T-cell (primary cell): ENCODE data around the gene MAP3K2. TPM values are rescaled to one million over a fixed set of nuclear protein-coding genes. Genes with fewer than 3 reads are reported as not detected.

Source experiments
- ATAC-seq, 4 experiments: fragments of 200-7000 bp in 3 of 4; fragments of 150-1000 bp in 1 of 4; cut with Tn5 transposase; replicated peaks in 1 of 4; 1 replicate in 3 of 4; 2 replicates in 1 of 4; pipeline ENCODE4 v1.10.0; 2021; ENCODE audit warnings: moderate library complexity in 3 of 4, mild to moderate bottlenecking in 2 of 4, moderate number of reproducible peaks in 1 of 4
- CTCF ChIA-PET, 2 donors: fragments of 300-600 bp; sonication (Branson Sonifier 250); formaldehyde crosslinking; loops; one replicate each; lab custom pipeline; 2022; ENCODE audit warnings: antibody characterized with exemption in 2 of 2; lab: Charles Lee
- POLR2A ChIA-PET, 2 donors: fragments of 300-600 bp; sonication (Branson Sonifier 250); formaldehyde crosslinking; loops; one replicate each; lab custom pipeline; 2022; ENCODE audit warnings: antibody characterized with exemption in 2 of 2; lab: Charles Lee
- DNase-seq, 35 experiments: peaks; one replicate each; pipeline versions ENCODE4 v3.0.0 to v3.0.0-alpha.2; 2013 to 2023
- H3K27ac ChIP-seq: one replicate; pipeline ENCODE4 v1.5.1; 2013; ENCODE audit warnings: low read length
- H3K27me3 ChIP-seq, 2 experiments: replicated peaks in 1 of 2; 1 replicate in 1 of 2; 2 replicates in 1 of 2; pipeline versions ENCODE4 v1.6.1 to v1.7.0; 2013; ENCODE audit warnings: low read length in 1 of 2, mixed read lengths in 1 of 2; ENCODE audit not compliant: control insufficient read depth in 2 of 2, insufficient read depth in 2 of 2; ENCODE audit errors: extremely low read depth in 1 of 2
- H3K36me3 ChIP-seq, 2 donors: 1 replicate in 1 of 2; 2 replicates in 1 of 2; pipeline versions ENCODE4 v1.6.1 to v1.7.0; 2013; ENCODE audit warnings: low read length in 1 of 2; ENCODE audit not compliant: control insufficient read depth in 2 of 2, insufficient read depth in 1 of 2; ENCODE audit errors: extremely low read depth in 1 of 2
- H3K4me1 ChIP-seq, 2 experiments: 1 replicate in 1 of 2; 2 replicates in 1 of 2; pipeline versions ENCODE4 v1.6.1 to v1.7.0; 2013; ENCODE audit warnings: low read length in 2 of 2, mixed read lengths in 1 of 2; ENCODE audit not compliant: insufficient read depth in 2 of 2, control insufficient read depth in 1 of 2; ENCODE audit errors: extremely low read depth in 1 of 2
- H3K4me3 ChIP-seq, 2 donors: 1 replicate in 1 of 2; 2 replicates in 1 of 2; pipeline versions ENCODE4 v1.5.1 to v1.7.0; 2013; ENCODE audit warnings: mild to moderate bottlenecking in 2 of 2, low read length in 1 of 2, moderate library complexity in 1 of 2; ENCODE audit not compliant: control insufficient read depth in 1 of 2; ENCODE audit errors: extremely low read depth in 1 of 2
- H3K9me3 ChIP-seq: 2 replicates; pipeline ENCODE4 v1.7.0; 2013
- H3K27ac Mint-ChIP-seq, 2 donors: one replicate each; pipeline ENCODE4 v1.8.0; 2020 to 2021; ENCODE audit warnings: mild to moderate bottlenecking in 2 of 2, mixed read lengths in 2 of 2
- H3K27me3 Mint-ChIP-seq, 2 donors: one replicate each; pipeline ENCODE4 v1.8.0; 2021 to 2022; ENCODE audit warnings: mixed read lengths in 2 of 2
- H3K36me3 Mint-ChIP-seq: one replicate; pipeline ENCODE4 v1.8.0; 2021; ENCODE audit warnings: mixed read lengths
- H3K4me1 Mint-ChIP-seq, 3 donors: one replicate each; pipeline ENCODE4 v1.8.0; 2020 to 2022; ENCODE audit warnings: mixed read lengths in 3 of 3, mild to moderate bottlenecking in 1 of 3
- H3K4me3 Mint-ChIP-seq, 3 donors: one replicate each; pipeline ENCODE4 v1.8.0; 2020 to 2022; ENCODE audit warnings: mild to moderate bottlenecking in 3 of 3, mixed read lengths in 3 of 3, moderate library complexity in 3 of 3
- H3K9me3 Mint-ChIP-seq, 3 donors: one replicate each; pipeline ENCODE4 v1.8.0; 2020 to 2022; ENCODE audit warnings: mixed read lengths in 3 of 3
- WGBS: methylation state at CpG from one replicate; pipeline ENCODE4 v1.1.5; 2013; ENCODE audit warnings: missing lambda C conversion rate; ENCODE audit not compliant: insufficient coverage; 5-methylcytosine and 5-hydroxymethylcytosine counted together
- total RNA-seq, 35 experiments: library from RNA in 6 of 35; stranded (reverse) in 6 of 35; fragments of 120-200 nt in 1 of 35; gene quantifications; one replicate each; pipeline versions ENCODE4 v1.2.1 to v1.2.4 and lab custom pipeline; 2013 to 2026

The MAP3K2 gene
- total RNA-seq, 5 donors from 2014 or later (not counting 1 experiment from before 2014, with no cell fraction given), result 81.6 to 89.1 (median 83.2) TPM

- CTCF ChIA-PET, result no interaction called here
- Histone ChIP-seq H3K9me3 (no peaks in the 10 kb centered on the region), H3K27ac (no peak overlapping the region), H3K36me3 (peaks cover 3 to 12% of the 10 kb centered on the region in 2 donors), H3K4me3 (no peak overlapping the region), H3K4me1 (no peaks in the 10 kb centered on the region), H3K27me3 (no peaks in the 10 kb centered on the region)
- Mint-ChIP-seq H3K9me3 (peaks cover 0 to 4% (median 3%) of the 10 kb centered on the region in 3 donors), H3K4me1 (peaks cover 34 to 44% (median 36%) of the 10 kb centered on the region in 3 donors), H3K27me3 (no peaks in the 10 kb centered on the region), H3K4me3 (no peak overlapping the region), H3K36me3 (peaks cover 30% of the 10 kb centered on the region), H3K27ac (no peak overlapping the region)
- POLR2A ChIA-PET, result no interaction called here
- ATAC-seq, result no peak
- no CpG with 5 or more reads among the region's 2 CpGs for WGBS
- DNase-seq, result no peak
These were observed 44.5 kb downstream of the MAP3K2 start for GRCh38 chr2:127343277-127343676.

GRCh38 chr2:127342101-127342500 is 45.7 kb downstream of the MAP3K2 start:
- Histone ChIP-seq H3K27me3 (no peaks in the 10 kb centered on the region), H3K9me3 (no peaks in the 10 kb centered on the region), H3K4me1 (no peaks in the 10 kb centered on the region), H3K4me3 (no peak overlapping the region), H3K27ac (no peak overlapping the region), H3K36me3 (peaks cover 3 to 17% of the 10 kb centered on the region in 2 donors)
- no peaks in the 10 kb centered on the region for H3K27me3 Mint-ChIP-seq
- DNase-seq (no peak), ATAC-seq (no peak)
- H3K36me3 Mint-ChIP-seq, result peaks cover 35% of the 10 kb centered on the region
- ChIA-PET CTCF (interaction anchor here (0.5 to 0.6 kb wide), 2 partner anchors 255 to 517 kb away, joined by 3 to 8 read pairs; no protein-coding TSS in a partner anchor), POLR2A (no interaction called here)
- H3K9me3 Mint-ChIP-seq, result peaks cover 0 to 4% (median 3%) of the 10 kb centered on the region in 3 donors
- no peak overlapping the region for H3K4me3 Mint-ChIP-seq
- no CpG with 5 or more reads among the region's 1 CpG for WGBS
- no peak overlapping the region for H3K27ac Mint-ChIP-seq
- peaks cover 25 to 32% (median 27%) of the 10 kb centered on the region in 3 donors for H3K4me1 Mint-ChIP-seq

GRCh38 chr2:127332335-127332734 is 55.4 kb downstream of the MAP3K2 start:
- H3K27me3 Mint-ChIP-seq, result no peaks in the 10 kb centered on the region

GRCh38 chr2:127330753-127331152 is 57.0 kb downstream of the MAP3K2 start:
- Histone ChIP-seq H3K36me3 (peaks cover 5 to 39% of the 10 kb centered on the region in 2 donors), H3K27ac (no peak overlapping the region), H3K27me3 (no peaks in the 10 kb centered on the region), H3K4me1 (no peaks in the 10 kb centered on the region), H3K4me3 (no peak overlapping the region), H3K9me3 (no peaks in the 10 kb centered on the region)
- H3K9me3 Mint-ChIP-seq, result no peaks in the 10 kb centered on the region
- no CpG with 5 or more reads among the region's 1 CpG for WGBS
- CTCF ChIA-PET, result no interaction called here
- POLR2A ChIA-PET, result interaction anchor here in 1 of 2 donors (0.6 kb wide), 1 partner anchor 20 kb away, joined by 13 read pairs; no protein-coding TSS in a partner anchor
- ATAC-seq, result no peak
- DNase-seq, result no peak
- H3K36me3 Mint-ChIP-seq, result peaks cover 43% of the 10 kb centered on the region
- H3K4me1 Mint-ChIP-seq, result no peaks in the 10 kb centered on the region
- no peak overlapping the region for H3K27ac Mint-ChIP-seq
- H3K4me3 Mint-ChIP-seq, result no peak overlapping the region
- H3K27me3 Mint-ChIP-seq, result no peaks in the 10 kb centered on the region

More at GRCh38 chr2:127332335-127332734, 55.4 kb downstream of the MAP3K2 start:
- ATAC-seq (no peak), DNase-seq (no peak)
- Histone ChIP-seq H3K4me3 (no peak overlapping the region), H3K27me3 (no peaks in the 10 kb centered on the region), H3K27ac (no peak overlapping the region), H3K4me1 (no peaks in the 10 kb centered on the region), H3K9me3 (no peaks in the 10 kb centered on the region), H3K36me3 (peaks cover 5 to 40% of the 10 kb centered on the region in 2 donors)
- Mint-ChIP-seq H3K9me3 (no peaks in the 10 kb centered on the region), H3K27ac (peak overlapping the region in 1 of 2 donors; percentile 6), H3K36me3 (peaks cover 41% of the 10 kb centered on the region), H3K4me1 (no peaks in the 10 kb centered on the region), H3K4me3 (no peak overlapping the region)
- no CpG with 5 or more reads among the region's 1 CpG for WGBS
- ChIA-PET CTCF (interaction anchor here in 1 of 2 donors (0.6 kb wide), 1 partner anchor 18 kb away, joined by 6 read pairs; no protein-coding TSS in a partner anchor), POLR2A (no interaction called here)

GRCh38 chr2:127326289-127326945 is 61.4 kb downstream of the MAP3K2 start:
- no peak overlapping the region for H3K4me3 Mint-ChIP-seq
- no peaks in the 10 kb centered on the region for H3K27me3 ChIP-seq
- ATAC-seq (no peak), DNase-seq (no peak)
- POLR2A ChIA-PET, result no interaction called here
- WGBS, result no CpG with 5 or more reads among the region's 2 CpGs
- H3K4me1 Mint-ChIP-seq, result no peaks in the 10 kb centered on the region
- H3K9me3 ChIP-seq, result no peaks in the 10 kb centered on the region
- no peaks in the 10 kb centered on the region for H3K27me3 Mint-ChIP-seq
- no peaks in the 10 kb centered on the region for H3K9me3 Mint-ChIP-seq
- no peak overlapping the region for H3K27ac ChIP-seq
- peaks cover 11 to 42% of the 10 kb centered on the region in 2 donors for H3K36me3 ChIP-seq
- CTCF ChIA-PET, result interaction anchor here in 1 of 2 donors (0.8 kb wide), 1 partner anchor 153 kb away, joined by 5 read pairs; no protein-coding TSS in a partner anchor
- no peaks in the 10 kb centered on the region for H3K4me1 ChIP-seq
- H3K27ac Mint-ChIP-seq, result no peak overlapping the region
- no peak overlapping the region for H3K4me3 ChIP-seq
- peaks cover 47% of the 10 kb centered on the region for H3K36me3 Mint-ChIP-seq

GRCh38 chr2:127324635-127325034 is 63.1 kb downstream of the MAP3K2 start:
- ATAC-seq (no peak), DNase-seq (peak in 1 of 35 experiments; percentile 28)
- no peak overlapping the region for H3K27ac Mint-ChIP-seq
- peaks cover 52% of the 10 kb centered on the region for H3K36me3 Mint-ChIP-seq
- no peaks in the 10 kb centered on the region for H3K4me1 ChIP-seq
- ChIA-PET POLR2A (no interaction called here), CTCF (interaction anchor here (1.0 to 1.7 kb wide), 3 partner anchors 13 to 155 kb away, joined by 3 to 10 read pairs (median 3); no protein-coding TSS in a partner anchor)
- no peak overlapping the region for H3K4me3 ChIP-seq
- no peak overlapping the region for H3K27ac ChIP-seq
- no peaks in the 10 kb centered on the region for H3K4me1 Mint-ChIP-seq
- H3K4me3 Mint-ChIP-seq, result no peak overlapping the region
- H3K9me3 Mint-ChIP-seq, result peaks cover 6 to 9% (median 7%) of the 10 kb centered on the region in 3 donors
- no peaks in the 10 kb centered on the region for H3K27me3 ChIP-seq
- no CpG with 5 or more reads among the region's 3 CpGs for WGBS
- peaks cover 2% of the 10 kb centered on the region for H3K9me3 ChIP-seq
- H3K27me3 Mint-ChIP-seq, result no peaks in the 10 kb centered on the region
- H3K36me3 ChIP-seq, result peaks cover 15 to 56% of the 10 kb centered on the region in 2 donors
